Cardiac fibroblast (primary cell): ENCODE results near the gene BLOC1S3.

Experiments
- DNase-seq, 2 donors: peaks; one replicate each; pipeline versions ENCODE4 v3.0.0 to v3.0.0-alpha.2; 2010; ENCODE audit warnings: low read depth in 2 of 2
- H3K4me3 ChIP-seq, 2 donors: replicated peaks in 1 of 2; 1 replicate in 1 of 2; 2 replicates in 1 of 2; pipeline ENCODE4 v1.5.1; 2011; ENCODE audit warnings: low read depth in 2 of 2, low read length in 2 of 2, mild to moderate bottlenecking in 2 of 2, moderate library complexity in 1 of 2
- TF ChIP-seq, protein P1 (sequence below): IDR thresholded peaks from one replicate; pipeline ENCODE4 v1.5.1; 2011; ENCODE audit warnings: low read depth, mild to moderate bottlenecking, low read length, inconsistent platforms

BLOC1S3 gene

DNA sequence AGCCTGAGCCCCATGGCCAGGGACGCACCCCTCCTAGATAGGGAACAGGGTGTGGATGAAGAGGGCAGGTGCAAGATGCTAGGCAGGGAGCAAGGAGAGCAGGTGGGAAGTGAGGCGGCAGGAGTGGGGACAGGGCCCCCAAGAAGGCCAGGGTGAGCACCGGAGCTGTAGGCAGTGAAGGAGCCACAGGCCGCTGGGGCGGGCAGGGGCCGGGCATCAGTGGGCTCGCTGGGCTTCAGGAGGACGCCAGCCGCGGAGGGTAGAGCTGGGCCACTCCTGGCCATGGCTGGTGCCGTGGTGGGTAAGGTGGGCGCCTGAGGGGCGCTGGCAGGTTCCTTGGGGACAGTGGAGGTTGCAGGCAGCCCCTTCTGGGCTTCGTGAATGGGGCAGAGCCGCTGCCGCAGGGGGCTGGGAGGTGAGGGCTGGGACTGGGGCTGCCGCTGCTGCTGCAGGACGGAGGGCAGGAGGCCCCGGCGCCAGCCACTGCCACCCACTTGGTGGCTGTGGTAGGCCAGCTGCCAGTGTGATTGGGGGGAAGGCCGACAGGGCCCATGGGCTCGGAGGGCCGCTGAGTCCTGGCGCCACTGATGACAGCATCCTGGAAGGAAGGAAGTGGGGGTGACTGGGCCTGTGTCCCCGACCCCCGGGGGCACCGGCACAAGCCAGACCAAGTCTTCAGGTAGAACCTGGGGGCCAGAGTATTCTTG is 19.9 kb upstream of the BLOC1S3 start:
- no peak overlapping the region for H3K4me3 ChIP-seq
- DNase-seq = no peak
- TF ChIP-seq, protein P1, sequence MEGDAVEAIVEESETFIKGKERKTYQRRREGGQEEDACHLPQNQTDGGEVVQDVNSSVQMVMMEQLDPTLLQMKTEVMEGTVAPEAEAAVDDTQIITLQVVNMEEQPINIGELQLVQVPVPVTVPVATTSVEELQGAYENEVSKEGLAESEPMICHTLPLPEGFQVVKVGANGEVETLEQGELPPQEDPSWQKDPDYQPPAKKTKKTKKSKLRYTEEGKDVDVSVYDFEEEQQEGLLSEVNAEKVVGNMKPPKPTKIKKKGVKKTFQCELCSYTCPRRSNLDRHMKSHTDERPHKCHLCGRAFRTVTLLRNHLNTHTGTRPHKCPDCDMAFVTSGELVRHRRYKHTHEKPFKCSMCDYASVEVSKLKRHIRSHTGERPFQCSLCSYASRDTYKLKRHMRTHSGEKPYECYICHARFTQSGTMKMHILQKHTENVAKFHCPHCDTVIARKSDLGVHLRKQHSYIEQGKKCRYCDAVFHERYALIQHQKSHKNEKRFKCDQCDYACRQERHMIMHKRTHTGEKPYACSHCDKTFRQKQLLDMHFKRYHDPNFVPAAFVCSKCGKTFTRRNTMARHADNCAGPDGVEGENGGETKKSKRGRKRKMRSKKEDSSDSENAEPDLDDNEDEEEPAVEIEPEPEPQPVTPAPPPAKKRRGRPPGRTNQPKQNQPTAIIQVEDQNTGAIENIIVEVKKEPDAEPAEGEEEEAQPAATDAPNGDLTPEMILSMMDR = no peak

DNA sequence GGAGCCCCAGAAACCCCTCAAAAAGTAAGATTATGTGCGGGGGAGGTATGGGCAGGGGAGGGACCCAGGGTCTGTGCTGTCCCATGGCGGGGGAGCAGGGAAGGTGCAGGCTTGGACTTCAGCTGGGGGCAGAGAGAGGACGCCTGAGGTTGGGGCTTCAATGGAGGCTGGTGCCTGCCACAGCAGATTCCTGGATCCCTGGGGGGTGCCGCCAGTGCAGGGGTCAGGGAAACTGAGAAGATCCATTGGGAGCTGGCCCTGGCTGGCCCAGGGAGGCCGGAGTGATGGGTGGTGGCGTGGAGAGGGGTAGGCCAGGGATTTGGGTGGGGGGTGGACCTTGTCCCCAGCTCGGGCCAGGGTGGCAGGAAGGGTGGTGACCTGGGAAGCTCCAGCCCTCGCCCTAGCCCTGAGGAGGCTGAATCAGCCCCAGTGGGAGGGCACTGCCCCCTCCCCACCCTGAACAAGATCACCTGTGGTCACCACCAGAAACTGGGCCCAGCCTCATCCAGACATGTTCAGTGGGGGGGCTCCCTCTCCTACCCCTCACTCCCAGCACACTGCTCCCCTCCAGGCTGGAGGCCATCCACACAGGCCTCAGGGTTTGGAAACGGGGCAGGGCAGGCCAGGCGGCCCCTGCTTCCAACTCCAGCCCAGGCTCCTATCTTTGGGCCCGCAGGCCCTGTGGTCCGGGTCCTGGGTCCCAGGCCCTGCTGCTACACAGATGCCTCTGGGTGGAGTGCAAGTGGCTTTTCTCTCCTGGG is 19.2 kb upstream of the BLOC1S3 start:
- no peak for DNase-seq
- H3K4me3 ChIP-seq = no peak overlapping the region
- TF ChIP-seq, protein P1 = no peak

DNA sequence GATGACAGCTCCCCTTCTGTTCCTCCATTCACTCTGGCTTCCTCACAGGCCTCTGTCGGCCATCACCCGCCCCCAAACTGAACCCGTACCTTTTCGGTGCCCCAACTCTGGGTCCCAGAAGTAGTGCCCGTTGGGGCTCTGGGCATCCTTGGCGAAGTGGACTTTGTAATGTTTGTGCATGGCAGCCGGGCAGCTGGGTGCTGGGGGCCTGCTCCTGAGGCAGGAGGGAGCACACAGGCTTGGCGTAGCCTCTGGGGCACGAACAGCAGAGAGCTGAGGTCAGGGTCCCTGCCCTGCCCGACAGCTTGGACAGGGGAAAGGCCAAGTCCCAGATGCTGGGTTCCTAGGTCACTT is 18.6 kb upstream of the BLOC1S3 start:
- no peak overlapping the region for H3K4me3 ChIP-seq
- DNase-seq = no peak
- TF ChIP-seq, protein P1 = no peak

DNA sequence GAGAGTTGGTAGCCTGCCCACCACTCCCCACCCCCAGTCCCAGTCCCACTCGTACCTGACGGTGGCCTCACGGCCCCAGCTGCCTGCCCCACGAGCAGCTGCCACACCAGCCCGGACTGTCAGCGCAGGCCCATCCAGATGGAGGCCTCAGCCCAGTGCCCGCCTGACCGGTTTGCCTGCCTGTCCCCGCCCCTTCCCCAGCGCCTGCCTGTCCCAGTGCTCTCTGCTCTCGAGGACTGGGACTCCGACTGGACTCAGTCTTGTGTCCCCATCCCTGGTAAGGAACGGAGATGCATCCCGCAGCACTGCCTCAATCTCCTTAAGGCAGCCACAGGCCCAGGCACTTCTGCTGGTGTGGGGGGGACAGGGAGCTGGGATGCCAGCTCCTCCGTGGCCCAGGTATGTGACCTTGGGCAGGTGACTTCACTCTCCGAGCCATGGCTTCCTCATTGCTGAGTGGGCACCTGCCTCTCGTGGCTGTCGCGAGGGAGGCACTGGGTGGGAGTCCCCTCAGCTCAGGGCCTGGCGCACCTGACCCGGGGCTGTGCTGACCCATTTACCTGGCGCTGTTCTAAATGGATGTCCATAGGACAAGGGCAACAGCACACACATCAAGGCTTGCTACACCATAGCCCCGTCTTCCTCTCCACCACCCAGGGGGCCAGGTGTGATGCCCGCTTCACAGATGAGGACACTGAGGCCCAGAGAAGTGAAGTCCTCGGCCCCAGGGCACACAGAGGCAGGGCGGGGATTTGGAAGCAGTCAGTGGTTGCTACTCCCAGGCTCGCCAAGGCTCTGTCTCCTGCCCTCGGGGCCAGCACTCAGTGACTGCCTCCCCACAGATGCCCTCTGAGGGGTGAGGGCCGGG is 17.5 kb upstream of the BLOC1S3 start, which contains the start of gene NKPD1:
TSS of gene NKPD1 (minus strand) at position 113 of the 868 bp plus-strand sequence. CDS start 832 bp downstream, outside the sequence.
- TF ChIP-seq, protein P1 = no peak
- H3K4me3 ChIP-seq = no peak within 1 kb of the TSS
- no peak for DNase-seq

DNA sequence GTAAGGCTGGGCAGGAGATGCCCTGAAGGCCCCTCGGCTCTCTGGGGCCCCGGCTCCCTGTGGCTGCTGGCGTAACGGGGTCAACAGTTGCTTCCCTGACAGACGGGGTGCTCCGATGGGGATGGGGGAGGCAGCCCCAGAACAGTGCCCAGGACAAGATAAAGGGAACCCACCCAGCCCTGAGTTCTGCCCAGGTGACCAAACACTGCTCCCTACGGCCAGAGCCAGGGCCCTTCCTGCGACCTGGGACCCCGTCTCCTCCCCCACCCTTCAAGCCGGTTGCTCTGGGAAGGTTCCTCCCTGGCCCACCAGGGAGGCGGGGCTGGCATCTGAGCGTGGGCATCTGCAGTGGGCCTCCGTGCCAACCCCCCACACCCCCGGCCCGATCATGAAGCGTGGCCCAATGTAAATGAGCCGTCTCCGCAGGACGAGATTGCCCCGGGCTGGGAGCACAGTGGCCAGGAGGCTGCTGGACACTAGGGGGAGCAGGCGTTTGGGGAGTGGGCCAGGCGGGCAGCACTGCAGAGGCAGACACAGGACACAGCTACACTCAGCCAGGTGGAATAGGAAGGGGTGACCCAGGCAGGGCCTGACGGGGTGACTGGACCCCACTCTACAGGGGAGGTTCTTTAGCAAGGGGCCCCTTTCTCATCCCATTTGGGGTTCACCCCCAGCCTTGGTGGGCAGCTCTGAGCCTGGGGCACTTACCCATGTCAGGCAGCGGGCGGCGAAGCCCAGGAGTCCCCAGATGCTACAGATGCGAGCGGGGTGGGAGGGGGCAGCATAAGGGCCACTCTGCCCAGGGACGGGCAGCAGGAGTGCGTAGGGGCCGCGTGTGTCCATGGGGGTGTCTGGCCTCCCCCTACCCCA is 16.6 kb upstream of the BLOC1S3 start:
- TF ChIP-seq, protein P1 = peak; percentile 76
- DNase-seq = peak; percentile 32 to 56
- H3K4me3 ChIP-seq = no peak overlapping the region

DNA sequence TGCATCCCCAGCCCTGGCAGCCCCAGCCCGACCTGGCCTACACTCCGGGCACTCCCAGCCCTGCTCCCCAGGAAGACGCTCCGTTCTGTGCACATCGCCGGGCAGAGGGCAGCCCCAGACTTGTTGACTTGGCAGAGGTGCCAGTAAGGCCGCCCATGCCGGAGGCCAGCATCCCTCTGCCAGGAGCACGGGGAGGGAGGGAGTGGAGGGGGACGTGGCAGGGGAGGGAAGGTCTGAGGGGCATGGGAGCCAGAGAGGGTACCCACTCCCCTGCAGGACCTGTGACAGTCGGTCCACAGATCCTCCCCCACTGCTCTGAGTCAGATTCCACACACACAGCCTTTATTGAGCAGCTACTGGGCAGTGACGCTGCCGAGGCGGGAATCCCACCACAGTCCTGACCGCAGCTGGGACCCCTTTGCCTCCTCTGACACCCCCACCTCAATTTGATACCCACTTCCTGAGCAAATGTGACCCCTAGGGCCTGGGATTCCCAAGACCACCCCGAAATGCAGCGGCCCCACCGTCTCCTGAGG is 15.9 kb upstream of the BLOC1S3 start:
- no peak overlapping the region for H3K4me3 ChIP-seq
- TF ChIP-seq, protein P1 = no peak
- DNase-seq = no peak
